ENCODE measurements around the gene FAM78B. TPM values are rescaled to one million over a fixed set of nuclear protein-coding genes. Genes with fewer than 3 reads are reported as not detected.

Gene FAM78B
- total and polyA plus RNA-seq, 4 donors, result 0.30 to 1.4 (median 0.46) TPM

GRCh38 chr1:166172106-166172505 lies 5.3 kb upstream of the FAM78B start:
- Histone ChIP-seq H3K9me3 (ENCODE audit: control insufficient read depth in 4 of 4, insufficient read depth in 3 of 4, low read length in 3 of 4) (no peaks in the 10 kb centered on the region), H3K9ac (ENCODE audit: insufficient read depth in 1 of 2, low read length in 2 of 2) (no peak overlapping the region), H3K27me3 (ENCODE audit: control insufficient read depth in 3 of 3, insufficient read depth in 3 of 3, low read length in 2 of 3) (peaks cover 0 to 18% (median 15%) of the 10 kb centered on the region in 3 donors), H3K27ac (ENCODE audit: low read depth in 1 of 2, low read length in 1 of 2) (no peak overlapping the region), H3K36me3 (ENCODE audit: control insufficient read depth in 4 of 4, insufficient read depth in 4 of 4, low read length in 4 of 4) (no peaks in the 10 kb centered on the region), H3K4me1 (ENCODE audit: control insufficient read depth in 5 of 5, insufficient read depth in 5 of 5, low read length in 5 of 5) (peaks cover 0 to 6% (median 0%) of the 10 kb centered on the region in 5 donors), H3K4me3 (no peak overlapping the region)
- TF ChIP-seq, protein P1, sequence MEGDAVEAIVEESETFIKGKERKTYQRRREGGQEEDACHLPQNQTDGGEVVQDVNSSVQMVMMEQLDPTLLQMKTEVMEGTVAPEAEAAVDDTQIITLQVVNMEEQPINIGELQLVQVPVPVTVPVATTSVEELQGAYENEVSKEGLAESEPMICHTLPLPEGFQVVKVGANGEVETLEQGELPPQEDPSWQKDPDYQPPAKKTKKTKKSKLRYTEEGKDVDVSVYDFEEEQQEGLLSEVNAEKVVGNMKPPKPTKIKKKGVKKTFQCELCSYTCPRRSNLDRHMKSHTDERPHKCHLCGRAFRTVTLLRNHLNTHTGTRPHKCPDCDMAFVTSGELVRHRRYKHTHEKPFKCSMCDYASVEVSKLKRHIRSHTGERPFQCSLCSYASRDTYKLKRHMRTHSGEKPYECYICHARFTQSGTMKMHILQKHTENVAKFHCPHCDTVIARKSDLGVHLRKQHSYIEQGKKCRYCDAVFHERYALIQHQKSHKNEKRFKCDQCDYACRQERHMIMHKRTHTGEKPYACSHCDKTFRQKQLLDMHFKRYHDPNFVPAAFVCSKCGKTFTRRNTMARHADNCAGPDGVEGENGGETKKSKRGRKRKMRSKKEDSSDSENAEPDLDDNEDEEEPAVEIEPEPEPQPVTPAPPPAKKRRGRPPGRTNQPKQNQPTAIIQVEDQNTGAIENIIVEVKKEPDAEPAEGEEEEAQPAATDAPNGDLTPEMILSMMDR (IDR thresholded peaks at IDR 0.05; ENCODE audit: control extremely low read depth, extremely low read depth), result no peak
- ATAC-seq (ENCODE audit: insufficient read depth, low FRiP score) (no peak), DNase-seq (no peak)
- 51 to 62% methylated on average over 2 of the region's 2 CpGs for WGBS, 2 donors

- no peak for DNase-seq
Observed at GRCh38 chr1:166170726-166171125, 3.9 kb upstream of the FAM78B start.

DNA sequence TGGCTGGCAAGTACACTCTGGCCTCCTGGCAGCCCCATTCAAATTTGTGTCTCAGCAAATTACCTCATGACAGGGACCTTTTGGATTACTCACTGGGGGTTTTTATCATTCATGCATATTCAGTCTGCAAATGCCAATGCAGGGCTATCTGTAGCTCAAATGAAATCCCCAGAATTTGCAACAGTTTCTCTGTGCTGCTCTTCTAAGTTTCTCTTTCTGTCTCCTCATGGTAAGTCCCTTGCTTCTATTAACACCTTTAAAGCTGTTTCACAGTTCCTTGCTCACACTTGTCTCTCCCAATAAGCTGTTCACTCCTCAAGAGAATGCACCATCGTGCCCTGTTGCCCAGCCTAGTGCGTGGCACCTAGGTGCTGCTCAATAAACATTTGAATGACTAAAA lies 3.3 kb upstream of the FAM78B start:
- no peak for ATAC-seq (ENCODE audit: insufficient read depth, low FRiP score)
- H3K4me1 ChIP-seq (ENCODE audit: control insufficient read depth in 5 of 5, insufficient read depth in 5 of 5, low read length in 5 of 5), result peaks cover 0 to 11% (median 5%) of the 10 kb centered on the region in 5 donors
- H3K27ac ChIP-seq (ENCODE audit: low read depth in 1 of 2, low read length in 1 of 2), result no peak overlapping the region
- WGBS, 2 donors, result 66 to 77% methylated on average over 2 of the region's 2 CpGs
- no peak overlapping the region for H3K9ac ChIP-seq (ENCODE audit: insufficient read depth in 1 of 2, low read length in 2 of 2)
- TF ChIP-seq, protein P1 (IDR thresholded peaks at IDR 0.05; ENCODE audit: control extremely low read depth, extremely low read depth), result no peak
- H3K36me3 ChIP-seq (ENCODE audit: control insufficient read depth in 4 of 4, insufficient read depth in 4 of 4, low read length in 4 of 4), result no peaks in the 10 kb centered on the region
- H3K9me3 ChIP-seq (ENCODE audit: control insufficient read depth in 4 of 4, insufficient read depth in 3 of 4, low read length in 3 of 4), result no peaks in the 10 kb centered on the region
- no peak for DNase-seq
- H3K4me3 ChIP-seq, result no peak overlapping the region
- peaks cover 0 to 25% (median 15%) of the 10 kb centered on the region in 3 donors for H3K27me3 ChIP-seq (ENCODE audit: control insufficient read depth in 3 of 3, insufficient read depth in 3 of 3, low read length in 2 of 3)

More at GRCh38 chr1:166170726-166171125, 3.9 kb upstream of the FAM78B start:
- ATAC-seq (ENCODE audit: insufficient read depth, low FRiP score), result no peak
- Histone ChIP-seq H3K36me3 (ENCODE audit: control insufficient read depth in 4 of 4, insufficient read depth in 4 of 4, low read length in 4 of 4) (no peaks in the 10 kb centered on the region), H3K9me3 (ENCODE audit: control insufficient read depth in 4 of 4, insufficient read depth in 3 of 4, low read length in 3 of 4) (no peaks in the 10 kb centered on the region), H3K4me1 (ENCODE audit: control insufficient read depth in 5 of 5, insufficient read depth in 5 of 5, low read length in 5 of 5) (peaks cover 0 to 6% (median 5%) of the 10 kb centered on the region in 5 donors), H3K4me3 (no peak overlapping the region), H3K9ac (ENCODE audit: insufficient read depth in 1 of 2, low read length in 2 of 2) (no peak overlapping the region), H3K27ac (ENCODE audit: low read depth in 1 of 2, low read length in 1 of 2) (no peak overlapping the region), H3K27me3 (ENCODE audit: control insufficient read depth in 3 of 3, insufficient read depth in 3 of 3, low read length in 2 of 3) (peaks cover 0 to 21% (median 15%) of the 10 kb centered on the region in 3 donors)
- TF ChIP-seq, protein P1 (IDR thresholded peaks at IDR 0.05; ENCODE audit: control extremely low read depth, extremely low read depth), result no peak
- 51 to 71% methylated on average over 2 of the region's 2 CpGs for WGBS, 2 donors

DNA sequence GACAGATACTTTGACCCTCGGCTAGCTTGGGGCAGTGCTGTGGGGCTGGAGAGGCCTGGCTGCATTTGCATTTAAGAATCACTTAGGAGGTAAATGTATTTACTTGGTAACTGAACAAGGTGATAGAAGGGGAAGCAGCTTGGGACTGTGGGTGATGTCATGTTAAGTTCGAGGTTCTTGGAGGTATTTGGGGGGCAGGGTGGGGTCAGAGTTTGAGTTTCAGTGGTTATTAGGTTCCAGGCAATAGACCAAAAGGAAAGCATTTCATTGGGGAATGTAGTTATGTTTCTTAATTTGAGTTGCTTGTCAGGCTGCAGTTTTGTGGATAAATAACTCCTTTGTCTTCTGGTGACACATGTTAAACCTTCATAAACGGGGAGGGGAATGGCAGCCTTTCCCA lies 2.4 kb upstream of the FAM78B start:
- 62 to 63% methylated on average over 3 of the region's 3 CpGs for WGBS, 2 donors
- peaks cover 0 to 32% (median 21%) of the 10 kb centered on the region in 3 donors for H3K27me3 ChIP-seq (ENCODE audit: control insufficient read depth in 3 of 3, insufficient read depth in 3 of 3, low read length in 2 of 3)
- TF ChIP-seq, protein P1 (IDR thresholded peaks at IDR 0.05; ENCODE audit: control extremely low read depth, extremely low read depth), result no peak
- no peak for ATAC-seq (ENCODE audit: insufficient read depth, low FRiP score)
- no peaks in the 10 kb centered on the region for H3K36me3 ChIP-seq (ENCODE audit: control insufficient read depth in 4 of 4, insufficient read depth in 4 of 4, low read length in 4 of 4)
- H3K27ac ChIP-seq (ENCODE audit: low read depth in 1 of 2, low read length in 1 of 2), result no peak overlapping the region
- no peaks in the 10 kb centered on the region for H3K9me3 ChIP-seq (ENCODE audit: control insufficient read depth in 4 of 4, insufficient read depth in 3 of 4, low read length in 3 of 4)
- no peak overlapping the region for H3K4me3 ChIP-seq
- H3K4me1 ChIP-seq (ENCODE audit: control insufficient read depth in 5 of 5, insufficient read depth in 5 of 5, low read length in 5 of 5), result peaks cover 0 to 11% (median 5%) of the 10 kb centered on the region in 5 donors
- DNase-seq, result no peak
- H3K9ac ChIP-seq (ENCODE audit: insufficient read depth in 1 of 2, low read length in 2 of 2), result no peak overlapping the region
